Erythroblast (primary cell): ENCODE data around the gene NT5C1B.

Source experiments
- GATA1 ChIP-seq: IDR thresholded peaks from 2 replicates; pipeline ENCODE4 v1.6.1; 2011; ENCODE audit warnings: low read depth, mild to moderate bottlenecking, control low read depth, low read length, moderate library complexity
- POLR2A ChIP-seq: IDR thresholded peaks from 2 replicates; pipeline ENCODE4 v1.6.1; 2011; ENCODE audit warnings: mild to moderate bottlenecking, low read length

- TF ChIP-seq POLR2A (no peak), GATA1 (no peak)
Measured at GRCh38 chr2:18596993-18597392, 7.6 kb upstream of the NT5C1B start.
